HepG2 (cell line): ENCODE data around the gene CFAP99. TPM values are rescaled to one million over a fixed set of nuclear protein-coding genes. Genes with fewer than 3 reads are reported as not detected.

ENCODE experiments used
- ARID5B ChIP-seq: IDR thresholded peaks from 2 replicates; pipeline ENCODE4 v1.4.0; 2020; ENCODE audit warnings: mild to moderate bottlenecking, missing genetic modification reagents
- GZF1 ChIP-seq: sonication (generic); formaldehyde crosslinking; IDR thresholded peaks from 2 replicates; pipeline ENCODE4 v1.5.1; 2020; ENCODE audit warnings: mild to moderate bottlenecking, missing genetic modification reagents
- KDM6A ChIP-seq: IDR thresholded peaks from 2 replicates; pipeline ENCODE4 v1.6.1; 2016; ENCODE audit warnings: low read depth
- MAZ ChIP-seq, 2 experiments: sonication (generic) in 1 of 2; formaldehyde crosslinking in 1 of 2; IDR thresholded peaks; 2 replicates each; pipeline versions ENCODE4 v1.5.0 to v1.6.1; 2012 to 2020; ENCODE audit warnings: low read depth in 2 of 2, mild to moderate bottlenecking in 2 of 2, borderline replicate concordance in 1 of 2, improper control_type of control experiment in 1 of 2, low read length in 1 of 2, missing genetic modification reagents in 1 of 2, moderate library complexity in 1 of 2
- MBNL3 ChIP-seq: fragments of 250-450 bp; sonication (Bioruptor Pico); conservative IDR thresholded peaks from 2 replicates; pipeline ENCODE4 v1.8.0; 2022; ENCODE audit warnings: mild to moderate bottlenecking, inconsistent platforms
- MTF2 ChIP-seq: sonication (generic); formaldehyde crosslinking; IDR thresholded peaks from 2 replicates; pipeline ENCODE4 v1.5.0; 2020; ENCODE audit warnings: missing genetic modification reagents, borderline replicate concordance
- MXI1 ChIP-seq: IDR thresholded peaks from 3 replicates; pipeline ENCODE4 v1.6.1; 2012; ENCODE audit warnings: low read depth, low read length, inconsistent platforms, borderline replicate concordance
- RXRA ChIP-seq: sonication (generic); formaldehyde crosslinking; IDR thresholded peaks from 2 replicates; pipeline ENCODE4 v1.5.1; 2020; ENCODE audit warnings: missing genetic modification reagents
- SOX5 ChIP-seq: IDR thresholded peaks from 2 replicates; pipeline ENCODE4 v1.6.1; 2016; ENCODE audit warnings: borderline replicate concordance
- TFE3 ChIP-seq: IDR thresholded peaks from 2 replicates; pipeline ENCODE4 v1.6.1; 2016
- THAP7 ChIP-seq: sonication (generic); formaldehyde crosslinking; IDR thresholded peaks from 2 replicates; pipeline ENCODE4 v1.8.1; 2023; ENCODE audit warnings: mild to moderate bottlenecking, missing genetic modification reagents
- U2AF2 ChIP-seq: fragments of 200-400 bp; formaldehyde crosslinking; IDR thresholded peaks from 2 replicates; pipeline ENCODE4 v1.6.1; 2017; ENCODE audit warnings: low read depth, mild to moderate bottlenecking, low read length
- ZFAT ChIP-seq: sonication (generic); formaldehyde crosslinking; conservative IDR thresholded peaks from 2 replicates; pipeline ENCODE4 v1.8.1; 2023; ENCODE audit warnings: missing genetic modification reagents, inconsistent platforms
- ZNF547 ChIP-seq: sonication (generic); formaldehyde crosslinking; IDR thresholded peaks from 2 replicates; pipeline ENCODE4 v1.5.1; 2020; ENCODE audit warnings: mild to moderate bottlenecking, missing genetic modification reagents
- ZNF572 ChIP-seq: sonication (generic); formaldehyde crosslinking; IDR thresholded peaks from 2 replicates; pipeline ENCODE4 v1.5.1; 2020; ENCODE audit warnings: mild to moderate bottlenecking, missing genetic modification reagents
- ZNF709 ChIP-seq: sonication (generic); formaldehyde crosslinking; IDR thresholded peaks from 2 replicates; pipeline ENCODE4 v1.5.0; 2020; ENCODE audit warnings: mild to moderate bottlenecking, missing genetic modification reagents
- ZNF782 ChIP-seq: sonication (generic); formaldehyde crosslinking; IDR thresholded peaks from 2 replicates; pipeline ENCODE4 v1.4.0; 2020; ENCODE audit warnings: missing genetic modification reagents, mild to moderate bottlenecking, borderline replicate concordance
- ZXDC ChIP-seq: sonication (generic); formaldehyde crosslinking; IDR thresholded peaks from 2 replicates; pipeline ENCODE4 v1.5.0; 2020; ENCODE audit warnings: mild to moderate bottlenecking, missing genetic modification reagents
- polyA plus RNA-seq, 8 experiments: library from polyadenylated mRNA; depleted of rRNA in 3 of 8; stranded (reverse) in 7 of 8; unstranded in 1 of 8; fragments of >200 nt; fragmentation: Illumina TruSeq in 4 of 8; extraction: Trizol in 4 of 8; gene quantifications; 2 replicates each; pipeline versions ENCODE4 v1.2.1 to v1.2.3, GENCODE V29; 2011 to 2016; ENCODE audit warnings: low read depth in 4 of 8, missing spikeins in 1 of 8, mixed read lengths in 1 of 8; ENCODE audit not compliant: insufficient read depth in 1 of 8
- total RNA-seq, 5 experiments: library from RNA; depleted of rRNA; stranded (reverse); fragments of >200 nt; fragmentation: Illumina TruSeq; extraction: Trizol; gene quantifications; 2 replicates each; pipeline ENCODE4 v1.2.3, GENCODE V29; 2016; ENCODE audit warnings: low read depth in 1 of 5

CFAP99 gene
- total and polyA plus RNA-seq, 2 of the 13 experiments (the other 11 are each of a cell fraction or from before 2014, with no cell fraction given): not detected

DNA sequence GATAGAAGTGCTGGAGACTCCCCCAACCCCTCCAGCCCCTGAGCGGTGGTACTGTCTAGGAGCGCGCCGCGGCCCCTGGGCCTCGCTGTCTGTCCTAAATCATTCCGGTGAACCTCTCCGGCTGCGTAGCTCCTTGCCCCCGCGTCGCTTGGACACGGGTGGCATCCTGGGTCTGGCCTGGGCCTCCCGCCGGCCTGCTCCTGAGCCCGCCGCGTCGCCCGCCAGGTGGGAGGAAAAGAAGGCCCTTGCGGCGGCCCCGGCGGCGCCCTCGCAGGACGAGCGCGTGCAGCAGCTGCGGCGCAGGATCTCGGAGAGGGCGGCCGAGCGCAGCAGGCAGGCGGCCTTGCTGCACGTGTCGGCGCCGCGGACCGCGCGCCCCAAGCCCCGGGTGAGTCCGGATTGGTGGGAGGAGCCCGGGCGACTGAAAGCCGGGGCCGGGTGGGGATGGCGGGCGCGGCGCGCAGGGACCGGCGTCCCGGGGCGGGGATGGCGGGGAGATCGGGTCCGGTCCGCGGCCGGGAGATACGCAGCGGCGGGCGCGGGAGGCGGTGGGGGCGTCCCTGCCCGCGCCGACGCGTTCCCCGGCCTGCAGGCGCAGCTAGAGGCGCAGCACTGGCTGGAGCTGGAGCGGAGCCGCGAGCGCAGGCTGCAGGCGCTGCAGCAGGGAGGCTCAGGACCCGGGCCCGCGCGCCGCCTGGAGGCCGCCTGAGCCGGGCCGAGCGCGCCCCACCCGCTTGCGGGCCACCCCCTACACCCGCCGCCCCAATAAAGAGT is 43.6 kb downstream of the CFAP99 start (continued):
- TF ChIP-seq TFE3 (CRISPR knock-in tag): no peak
- TF ChIP-seq RXRA (CRISPR knock-in tag): no peak
- peak; percentile 73; the same call in 1 of the 2 replicates for TF ChIP-seq ZNF782
- no peak; the same call in 1 of the 2 replicates for TF ChIP-seq MTF2
- no peak for TF ChIP-seq ARID5B (CRISPR knock-in tag)
- no peak for TF ChIP-seq U2AF2
- TF ChIP-seq THAP7 (CRISPR knock-in tag): no peak
- TF ChIP-seq ZFAT: no peak
- no peak for TF ChIP-seq ZNF572 (CRISPR knock-in tag)
- TF ChIP-seq SOX5 (CRISPR knock-in tag): no peak
- TF ChIP-seq ZNF709 (CRISPR knock-in tag): peak; percentile 89
- TF ChIP-seq MXI1: 0 out of 3 replicates have a peak, but pooled peaks have one; percentile 35
- no peak for TF ChIP-seq GZF1 (CRISPR knock-in tag)
- TF ChIP-seq KDM6A (CRISPR knock-in tag): no peak
- 0 out of 2 replicates have a peak, but pooled peaks have one; percentile 75 for TF ChIP-seq ZXDC (CRISPR knock-in tag)
- TF ChIP-seq ZNF547: peak; percentile 94
- no peak for TF ChIP-seq MBNL3
- TF ChIP-seq MAZ (IDR thresholded peaks at IDR 0.05; ENCODE audit: borderline replicate concordance, low read depth, low read length): no peak
- TF ChIP-seq MAZ (CRISPR knock-in tag; IDR thresholded peaks at IDR 0.05; ENCODE audit: low read depth): 0 out of 2 replicates have a peak, but pooled peaks have one; percentile 56
